IMR-90 (cell line): ENCODE measurements around the gene HNRNPH3.

Source experiments
- CEBPB ChIP-seq: IDR thresholded peaks from 2 replicates; pipeline ENCODE4 v1.6.1; 2012; ENCODE audit warnings: low read depth, low read length, improper control_type of control experiment
- ELK1 ChIP-seq: fragments of 150-350 bp; IDR thresholded peaks from 2 replicates; pipeline ENCODE4 v1.6.1; 2016; ENCODE audit warnings: low read depth, mild to moderate bottlenecking, low read length, moderate library complexity, borderline replicate concordance
- MXI1 ChIP-seq: IDR thresholded peaks from 2 replicates; pipeline ENCODE4 v1.6.1; 2012; ENCODE audit warnings: low read depth, mild to moderate bottlenecking, low read length, moderate library complexity, borderline replicate concordance
- POLR2A ChIP-seq: IDR thresholded peaks from 2 replicates; pipeline ENCODE4 v1.6.1; 2012; ENCODE audit warnings: mild to moderate bottlenecking, low read depth, low read length
- RAD21 ChIP-seq: IDR thresholded peaks from 2 replicates; pipeline ENCODE4 v1.6.1; 2012; ENCODE audit warnings: low read length, improper control_type of control experiment
- RFX5 ChIP-seq: IDR thresholded peaks from 2 replicates; pipeline ENCODE4 v1.8.0; 2012; ENCODE audit warnings: low read depth, mild to moderate bottlenecking, low read length, moderate library complexity
- TF ChIP-seq, protein P1 (sequence below): conservative IDR thresholded peaks from 2 replicates; pipeline ENCODE4 v1.5.1; 2012; ENCODE audit warnings: mild to moderate bottlenecking, low read depth, low read length, improper control_type of control experiment

- TF ChIP-seq CEBPB (no peak), RFX5 (peak; percentile 62; the same call in 1 of the 2 replicates), POLR2A (no peak), RAD21 (no peak), MXI1 (no peak), ELK1 (no peak)
- TF ChIP-seq, protein P1, sequence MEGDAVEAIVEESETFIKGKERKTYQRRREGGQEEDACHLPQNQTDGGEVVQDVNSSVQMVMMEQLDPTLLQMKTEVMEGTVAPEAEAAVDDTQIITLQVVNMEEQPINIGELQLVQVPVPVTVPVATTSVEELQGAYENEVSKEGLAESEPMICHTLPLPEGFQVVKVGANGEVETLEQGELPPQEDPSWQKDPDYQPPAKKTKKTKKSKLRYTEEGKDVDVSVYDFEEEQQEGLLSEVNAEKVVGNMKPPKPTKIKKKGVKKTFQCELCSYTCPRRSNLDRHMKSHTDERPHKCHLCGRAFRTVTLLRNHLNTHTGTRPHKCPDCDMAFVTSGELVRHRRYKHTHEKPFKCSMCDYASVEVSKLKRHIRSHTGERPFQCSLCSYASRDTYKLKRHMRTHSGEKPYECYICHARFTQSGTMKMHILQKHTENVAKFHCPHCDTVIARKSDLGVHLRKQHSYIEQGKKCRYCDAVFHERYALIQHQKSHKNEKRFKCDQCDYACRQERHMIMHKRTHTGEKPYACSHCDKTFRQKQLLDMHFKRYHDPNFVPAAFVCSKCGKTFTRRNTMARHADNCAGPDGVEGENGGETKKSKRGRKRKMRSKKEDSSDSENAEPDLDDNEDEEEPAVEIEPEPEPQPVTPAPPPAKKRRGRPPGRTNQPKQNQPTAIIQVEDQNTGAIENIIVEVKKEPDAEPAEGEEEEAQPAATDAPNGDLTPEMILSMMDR = no peak
Measured at GRCh38 chr10:68284062-68285001, 47.5 kb upstream of the HNRNPH3 start.
